22Rv1 (cell line): ENCODE measurements around the gene NXPH2.

Experiments
- ZFX ChIP-seq: fragments of 450-650 bp; IDR thresholded peaks from 2 replicates; pipeline ENCODE4 v1.6.1; 2017; ENCODE audit warnings: antibody characterized with exemption, borderline replicate concordance
- TF ChIP-seq, protein P1 (sequence below): fragments of 450-650 bp; IDR thresholded peaks from 2 replicates; pipeline ENCODE4 v1.5.1; 2017; ENCODE audit warnings: mild to moderate bottlenecking

DNA sequence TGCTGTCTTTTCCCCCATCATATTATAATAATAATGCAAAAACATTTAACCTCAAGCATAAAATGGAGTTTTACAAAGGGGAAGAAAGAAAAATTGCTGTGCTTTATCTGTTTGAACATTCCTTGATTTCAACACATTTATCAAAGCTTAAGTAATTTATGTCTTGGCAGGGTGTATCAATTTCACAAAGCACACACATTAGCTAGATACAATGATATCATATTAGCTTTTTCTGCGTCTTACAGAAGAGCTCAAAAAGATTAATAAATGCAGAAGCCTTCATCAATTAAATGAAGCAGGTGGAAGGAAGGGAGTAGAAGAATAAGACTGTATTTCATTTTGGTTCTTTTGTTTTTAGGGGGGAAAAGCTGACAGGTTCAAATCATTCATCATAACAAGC lies 103.0 kb downstream of the NXPH2 start:
- TF ChIP-seq, protein P1, sequence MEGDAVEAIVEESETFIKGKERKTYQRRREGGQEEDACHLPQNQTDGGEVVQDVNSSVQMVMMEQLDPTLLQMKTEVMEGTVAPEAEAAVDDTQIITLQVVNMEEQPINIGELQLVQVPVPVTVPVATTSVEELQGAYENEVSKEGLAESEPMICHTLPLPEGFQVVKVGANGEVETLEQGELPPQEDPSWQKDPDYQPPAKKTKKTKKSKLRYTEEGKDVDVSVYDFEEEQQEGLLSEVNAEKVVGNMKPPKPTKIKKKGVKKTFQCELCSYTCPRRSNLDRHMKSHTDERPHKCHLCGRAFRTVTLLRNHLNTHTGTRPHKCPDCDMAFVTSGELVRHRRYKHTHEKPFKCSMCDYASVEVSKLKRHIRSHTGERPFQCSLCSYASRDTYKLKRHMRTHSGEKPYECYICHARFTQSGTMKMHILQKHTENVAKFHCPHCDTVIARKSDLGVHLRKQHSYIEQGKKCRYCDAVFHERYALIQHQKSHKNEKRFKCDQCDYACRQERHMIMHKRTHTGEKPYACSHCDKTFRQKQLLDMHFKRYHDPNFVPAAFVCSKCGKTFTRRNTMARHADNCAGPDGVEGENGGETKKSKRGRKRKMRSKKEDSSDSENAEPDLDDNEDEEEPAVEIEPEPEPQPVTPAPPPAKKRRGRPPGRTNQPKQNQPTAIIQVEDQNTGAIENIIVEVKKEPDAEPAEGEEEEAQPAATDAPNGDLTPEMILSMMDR = no peak
- no peak for TF ChIP-seq ZFX
